HG03196 (cell line): ENCODE data around the gene CEP78.

Experiments used
- ATAC-seq: cut with Tn5 transposase; IDR thresholded peaks from one replicate; pipeline ENCODE4 v1.9.1; 2021; ENCODE audit not compliant: unreplicated experiment

The CEP78 gene

GRCh38 chr9:78306222-78307076 lies 70.6 kb downstream of the CEP78 start:
- ATAC-seq: no peak

GRCh38 chr9:78307360-78307759 lies 71.5 kb downstream of the CEP78 start:
- ATAC-seq: no peak

GRCh38 chr9:78309066-78309465 lies 73.2 kb downstream of the CEP78 start:
- ATAC-seq: no peak

- ATAC-seq: no peak
These were observed 75.2 kb downstream of the CEP78 start for GRCh38 chr9:78311075-78311474.

DNA sequence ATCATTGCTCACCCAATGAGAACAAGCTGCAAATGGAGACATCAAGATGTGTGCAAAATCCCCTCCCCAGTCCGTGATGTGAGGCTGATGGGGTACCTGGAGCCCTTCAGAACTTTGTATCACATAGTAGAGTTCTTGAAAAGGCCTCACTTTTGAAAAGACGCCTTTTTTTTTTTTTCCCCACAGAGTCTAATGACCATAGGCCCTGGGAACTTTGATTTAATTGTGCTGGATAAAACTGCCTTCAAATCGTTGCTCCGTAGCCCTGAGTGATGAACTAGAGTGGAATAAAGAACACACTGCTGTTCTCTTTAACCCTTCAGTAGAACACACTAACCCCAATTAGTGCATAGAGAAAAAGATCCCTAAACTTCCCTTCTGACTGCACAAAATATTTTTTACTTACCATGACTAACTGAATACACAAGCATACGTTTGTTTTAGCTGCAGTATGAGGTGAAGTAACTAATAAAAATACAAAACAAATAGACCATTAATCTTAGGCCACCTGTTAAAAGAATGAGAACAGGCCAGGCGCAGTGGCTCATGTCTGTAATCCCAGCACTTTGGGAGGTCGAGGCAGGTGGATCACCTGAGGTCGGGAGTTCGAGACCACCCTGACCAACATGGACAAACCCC lies 76.1 kb downstream of the CEP78 start:
- ATAC-seq: no peak

DNA sequence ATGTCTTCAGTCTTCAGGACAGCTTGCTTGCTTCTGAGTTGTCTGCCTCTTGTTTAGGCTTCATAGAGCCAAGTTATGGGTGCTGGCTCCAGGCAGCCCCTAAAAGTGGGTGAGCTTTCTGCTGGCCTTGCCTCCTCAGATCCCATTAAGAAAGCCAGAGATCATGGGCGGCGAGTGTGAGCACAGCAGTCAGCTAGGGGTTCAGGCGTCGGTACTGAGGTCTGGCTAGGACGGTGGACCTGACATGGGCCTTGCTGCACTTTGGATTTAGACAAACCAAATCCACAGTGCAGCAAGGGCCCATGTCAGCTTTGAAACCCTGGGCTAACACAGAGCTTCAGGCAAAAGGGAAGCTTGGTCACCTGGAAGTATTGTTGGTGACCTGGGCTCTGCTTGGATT lies 78.7 kb downstream of the CEP78 start:
- ATAC-seq: no peak

DNA sequence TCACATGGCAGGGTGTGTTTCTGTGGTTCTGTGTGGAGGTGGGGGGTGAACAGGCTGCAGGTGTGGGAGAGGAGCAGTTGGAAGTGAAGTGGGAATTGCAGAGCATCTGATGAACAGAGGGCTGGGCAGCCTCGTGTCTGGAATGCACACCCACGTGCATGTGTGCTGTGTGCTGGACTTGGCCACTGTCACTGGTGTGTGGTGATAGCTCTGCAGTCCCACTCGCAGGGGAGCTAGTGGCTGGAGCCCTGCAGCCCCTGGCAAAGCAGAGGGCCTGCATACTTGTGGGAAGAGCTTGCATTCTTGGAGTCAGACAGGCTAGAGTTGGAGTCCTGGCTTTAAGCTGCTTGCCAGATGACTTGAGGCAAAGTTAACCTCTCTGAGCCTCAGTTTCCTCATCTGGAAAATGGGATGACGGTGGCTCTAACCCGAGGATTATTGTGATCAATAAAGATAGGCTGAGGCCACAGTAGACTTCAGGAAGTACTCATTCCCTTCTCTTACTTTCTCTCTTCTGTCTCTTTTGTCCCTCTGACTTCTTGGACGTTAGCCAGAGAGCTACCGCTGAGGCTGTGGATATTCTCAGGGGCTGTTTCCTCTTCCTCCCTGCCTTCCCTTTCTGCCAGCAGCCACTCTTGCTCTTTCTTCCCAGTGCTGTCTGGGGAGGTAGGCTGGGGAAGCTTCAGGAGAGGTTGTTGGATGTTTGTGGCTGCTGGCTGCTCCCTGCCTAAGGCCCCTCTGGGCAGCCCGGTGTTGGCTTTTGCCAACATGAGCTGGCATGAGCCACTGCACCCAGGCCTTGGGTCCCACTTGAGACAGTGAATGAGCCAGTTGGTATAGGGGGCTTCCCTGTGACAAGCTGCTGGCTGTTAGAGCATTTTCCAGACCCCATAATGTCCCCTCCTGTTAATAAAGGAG lies 79.3 kb downstream of the CEP78 start:
- no peak for ATAC-seq

DNA sequence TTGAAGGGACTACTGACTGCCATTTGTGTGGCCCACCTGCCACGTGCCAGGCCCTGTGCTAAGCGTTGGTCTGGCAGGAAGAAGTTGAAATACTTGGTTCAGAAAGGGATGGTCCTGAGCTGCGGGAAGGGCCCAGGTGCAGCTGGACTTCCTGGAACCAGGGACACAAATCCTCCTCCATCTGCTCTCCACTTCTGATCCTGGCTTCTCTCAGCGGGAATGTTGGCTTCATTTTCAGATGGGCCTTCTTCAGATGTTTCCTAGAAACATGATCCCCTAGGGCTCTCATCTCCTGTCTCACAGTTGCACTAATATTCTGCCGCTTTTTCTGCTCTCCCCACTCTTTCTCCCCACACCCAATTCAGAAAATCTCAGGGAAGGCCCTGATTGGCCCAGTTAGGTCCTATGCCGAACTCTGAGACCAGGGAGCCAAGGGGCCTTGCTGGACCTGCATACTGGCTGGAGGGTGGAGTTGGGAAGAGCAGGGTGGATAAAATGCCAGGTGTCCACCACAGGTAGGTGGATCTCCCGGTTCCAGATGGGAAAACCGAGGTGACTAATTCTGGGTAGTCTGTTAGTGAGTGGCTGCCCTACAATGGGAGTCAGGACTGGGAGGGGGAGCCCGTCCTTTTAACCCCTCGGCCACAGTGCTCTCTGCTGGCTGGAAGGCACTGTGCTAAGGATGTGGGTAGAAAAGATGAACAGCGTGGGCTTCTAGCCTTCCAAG lies 80.5 kb downstream of the CEP78 start:
- ATAC-seq: no peak

- ATAC-seq: no peak
These were observed 83.5 kb downstream of the CEP78 start for GRCh38 chr9:78319197-78320029.

DNA sequence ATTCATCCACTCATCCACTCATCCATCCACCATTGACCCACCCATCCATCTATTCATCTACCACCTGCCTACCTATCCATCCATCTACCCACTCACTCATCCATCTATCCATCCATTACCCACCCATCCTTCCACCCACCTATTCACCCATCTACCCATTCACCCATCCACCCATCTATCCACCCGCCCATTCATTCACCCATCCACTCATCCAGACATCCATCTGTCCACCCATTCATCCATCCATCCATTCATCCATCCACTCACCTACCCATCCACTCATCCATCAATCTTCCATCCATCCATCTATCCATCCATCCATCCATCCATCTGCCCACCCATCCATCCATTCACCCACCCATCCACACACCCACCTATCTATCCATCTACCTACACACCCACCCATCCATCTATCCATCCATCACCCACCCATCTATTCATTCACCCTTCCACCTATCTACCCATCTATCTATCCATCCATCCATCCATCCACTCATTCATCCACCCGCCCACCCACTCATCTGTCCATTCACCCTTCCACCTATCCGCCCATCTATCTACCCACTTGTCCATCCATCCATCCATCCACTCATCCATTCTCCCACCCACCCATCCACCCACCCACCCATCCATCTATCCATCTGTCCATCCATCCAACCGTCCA lies 84.3 kb downstream of the CEP78 start:
- ATAC-seq: no peak

- no peak for ATAC-seq
These were observed 85.1 kb downstream of the CEP78 start for GRCh38 chr9:78320875-78321496.

DNA sequence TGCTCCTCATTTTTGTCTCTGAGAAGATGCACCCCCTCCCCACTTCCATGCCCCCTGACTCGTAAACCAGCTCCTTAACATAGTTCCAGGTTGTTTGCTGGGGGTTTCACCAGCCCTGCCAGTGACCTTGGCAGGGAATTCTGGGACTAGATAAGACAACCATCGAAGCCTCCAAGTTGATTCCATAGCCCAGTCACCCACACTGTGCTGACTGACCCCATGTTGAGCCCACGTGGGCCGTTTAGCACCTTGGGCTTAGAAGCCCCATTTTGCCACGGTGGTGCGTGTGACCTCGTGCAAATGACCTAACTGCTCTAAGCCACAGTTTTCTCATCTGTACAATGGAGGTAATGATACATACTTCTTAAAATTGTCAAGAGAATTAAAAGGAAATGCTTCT lies 85.6 kb downstream of the CEP78 start:
- no peak for ATAC-seq

GRCh38 chr9:78324068-78324650 lies 88.3 kb downstream of the CEP78 start:
- ATAC-seq: no peak

DNA sequence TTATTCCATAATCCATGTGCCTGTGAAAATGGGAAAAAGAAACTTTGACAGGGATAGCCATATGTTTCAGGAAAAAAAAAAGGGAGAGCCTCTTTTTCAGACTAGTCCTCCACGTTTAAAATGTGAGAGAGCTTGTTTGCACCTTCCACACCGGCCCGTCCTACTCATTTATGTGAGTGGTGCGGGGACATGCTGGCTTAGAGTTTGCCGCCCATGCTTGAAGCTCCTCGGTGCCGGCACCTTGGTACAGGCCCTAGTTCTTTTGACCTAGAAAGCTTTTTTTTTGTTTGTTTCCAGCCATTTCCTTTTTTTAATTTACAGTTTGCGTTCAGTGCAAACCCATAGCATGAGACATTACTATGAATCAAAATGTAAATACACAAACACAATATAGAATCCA lies 88.8 kb downstream of the CEP78 start:
- no peak for ATAC-seq

DNA sequence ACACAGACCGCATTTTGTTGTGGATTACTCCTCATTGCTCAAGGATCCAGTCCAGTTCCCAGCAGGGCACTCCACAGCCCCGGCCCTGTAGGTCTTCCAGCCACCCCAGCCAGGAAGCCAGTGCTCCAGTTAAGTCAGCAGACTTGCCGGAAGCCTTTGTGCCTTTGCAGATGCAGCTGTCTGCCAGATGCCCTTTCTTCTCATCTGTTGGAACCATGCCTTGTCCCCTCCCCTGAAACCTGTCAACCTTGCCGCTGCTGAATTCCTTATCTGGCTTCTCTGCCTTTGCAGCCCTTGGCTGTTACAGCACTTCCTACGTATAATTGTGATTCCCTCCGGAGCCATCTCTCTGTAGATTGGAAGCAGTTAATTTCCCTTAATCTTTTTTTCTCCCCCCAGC lies 89.5 kb downstream of the CEP78 start:
- ATAC-seq: no peak

DNA sequence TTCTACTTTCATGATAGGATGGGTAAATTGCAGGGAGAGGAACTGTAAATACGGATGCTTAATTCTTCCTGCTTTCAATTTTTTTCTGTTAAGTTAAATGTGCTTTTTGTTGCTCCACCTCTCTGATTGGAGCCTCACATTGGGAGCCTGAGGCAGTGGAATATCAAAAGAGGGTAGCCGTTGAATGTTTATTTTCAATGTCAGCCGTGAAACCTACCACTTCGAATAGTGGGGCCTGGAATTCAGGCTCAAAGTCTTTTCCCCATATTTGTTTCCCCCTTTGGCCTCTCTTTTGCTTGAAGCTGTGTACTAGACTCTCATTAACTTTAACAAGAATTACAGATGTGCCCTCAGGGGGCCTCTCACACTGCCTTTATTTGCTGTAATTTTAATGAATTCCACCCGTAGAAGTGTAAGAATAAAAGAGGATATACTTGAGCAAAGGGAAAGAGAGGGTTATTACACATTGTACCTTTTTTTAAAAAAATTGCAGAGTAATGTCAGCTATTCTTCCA lies 90.0 kb downstream of the CEP78 start:
- ATAC-seq: no peak

DNA sequence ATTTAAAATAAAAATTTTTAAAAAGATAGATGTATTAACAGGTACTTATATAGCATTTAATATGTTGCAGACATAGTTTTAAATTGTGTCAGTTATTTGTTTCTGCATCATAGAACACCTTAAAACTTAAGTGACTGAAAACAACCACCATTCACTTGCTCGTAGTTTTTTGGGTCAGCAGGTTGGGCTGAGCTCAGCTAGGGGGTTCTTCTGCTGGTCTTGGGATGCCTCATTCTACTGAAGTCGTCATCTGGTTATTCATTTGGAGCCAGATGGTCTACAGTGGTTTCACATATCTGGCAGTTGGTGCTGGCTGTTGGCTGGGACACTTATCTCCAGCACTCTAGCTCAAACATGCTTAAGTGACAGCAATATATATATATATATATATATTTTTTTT lies 90.7 kb downstream of the CEP78 start:
- ATAC-seq: no peak
